ENCODE data around the gene NCF4. TPM values are rescaled to one million over a fixed set of nuclear protein-coding genes. Genes with fewer than 3 reads are reported as not detected.

NCF4 gene
- total and polyA plus RNA-seq, 2 of the 4 experiments (the other 2 are of a cell fraction), result not detected

- Histone ChIP-seq H4K20me1 (ENCODE audit: insufficient read depth, low read length) (no peaks in the 10 kb centered on the region), H3K9me1 (ENCODE audit: insufficient read depth, low read length) (no peaks in the 10 kb centered on the region), H3K4me3 (ENCODE audit: insufficient read depth, low read depth, low read length) (no peak overlapping the region), H2AK5ac (ENCODE audit: low read depth, low read length) (no peak overlapping the region), H3K4me2 (ENCODE audit: low read depth, low read length) (no peak overlapping the region), H2AFZ (replicated peaks; ENCODE audit: low read length, poor library complexity) (no peak overlapping the region), H3K4ac (ENCODE audit: low read depth, low read length) (no peak overlapping the region), H4K8ac (ENCODE audit: low read depth in 2 of 2, low read length in 2 of 2) (no peak overlapping the region), H3K18ac (ENCODE audit: low read depth, low read length) (no peak overlapping the region), H3K27me3 (ENCODE audit: control insufficient read depth, insufficient read depth, low read length) (peaks cover 85% of the 10 kb centered on the region), H3K36me3 (ENCODE audit: control insufficient read depth, insufficient read depth, low read length) (no peaks in the 10 kb centered on the region), H3K56ac (ENCODE audit: extremely low read depth, insufficient read depth, low read length) (no peak overlapping the region), H2BK20ac (ENCODE audit: low read depth, low read length) (no peak overlapping the region), H2BK120ac (ENCODE audit: low read depth, low read length) (no peak overlapping the region), H2BK5ac (ENCODE audit: low read depth, low read length, poor library complexity, severe bottlenecking) (no peak overlapping the region), H3K9ac (ENCODE audit: low read depth, low read length) (no peak overlapping the region), H3K79me1 (ENCODE audit: low read depth in 1 of 2, low read length in 2 of 2) (no peaks in the 10 kb centered on the region), H4K5ac (ENCODE audit: low read depth, low read length) (no peak overlapping the region), H2AK9ac (replicated peaks; ENCODE audit: low read depth, low read length, poor library complexity) (no peak overlapping the region), H3K14ac (replicated peaks; ENCODE audit: low read depth, low read length) (no peak overlapping the region), H2BK15ac (ENCODE audit: low read depth, low read length) (no peak overlapping the region), H4K91ac (ENCODE audit: insufficient read depth, low read depth, low read length) (no peak overlapping the region), H3K27ac (ENCODE audit: insufficient read depth, low read length) (no peak overlapping the region), H3K23ac (ENCODE audit: low read depth, low read length) (no peak overlapping the region), H3K9me3 (ENCODE audit: control insufficient read depth, insufficient read depth, low read length) (no peaks in the 10 kb centered on the region), H3K4me1 (ENCODE audit: control insufficient read depth, insufficient read depth, low read length) (no peaks in the 10 kb centered on the region)
- ATAC-seq (ENCODE audit: low read depth) (no peak), DNase-seq (no peak)
- intact Hi-C loops (cut with micrococcal nuclease), result no loop called here
- TF ChIP-seq USF2 (IDR thresholded peaks at IDR 0.05; ENCODE audit: low read depth, low read length) (no peak), RCOR1 (IDR thresholded peaks at IDR 0.05; ENCODE audit: insufficient replicate concordance, low read length) (no peak), CTCF (conservative IDR thresholded peaks at IDR 0.05; ENCODE audit: low read depth, low read length) (no peak), MAFK (IDR thresholded peaks at IDR 0.05; ENCODE audit: low read depth, low read length) (no peak), NFE2L2 (IDR thresholded peaks at IDR 0.05; ENCODE audit: low read depth, low read length) (no peak), CHD1 (IDR thresholded peaks at IDR 0.05; ENCODE audit: low read depth, low read length) (no peak), RFX5 (IDR thresholded peaks at IDR 0.05; ENCODE audit: low read depth, low read length) (no peak), MXI1 (IDR thresholded peaks at IDR 0.05; ENCODE audit: borderline replicate concordance, low read depth, low read length) (no peak), RAD21 (IDR thresholded peaks at IDR 0.05; ENCODE audit: low read length) (no peak)
- TF ChIP-seq, protein P1, sequence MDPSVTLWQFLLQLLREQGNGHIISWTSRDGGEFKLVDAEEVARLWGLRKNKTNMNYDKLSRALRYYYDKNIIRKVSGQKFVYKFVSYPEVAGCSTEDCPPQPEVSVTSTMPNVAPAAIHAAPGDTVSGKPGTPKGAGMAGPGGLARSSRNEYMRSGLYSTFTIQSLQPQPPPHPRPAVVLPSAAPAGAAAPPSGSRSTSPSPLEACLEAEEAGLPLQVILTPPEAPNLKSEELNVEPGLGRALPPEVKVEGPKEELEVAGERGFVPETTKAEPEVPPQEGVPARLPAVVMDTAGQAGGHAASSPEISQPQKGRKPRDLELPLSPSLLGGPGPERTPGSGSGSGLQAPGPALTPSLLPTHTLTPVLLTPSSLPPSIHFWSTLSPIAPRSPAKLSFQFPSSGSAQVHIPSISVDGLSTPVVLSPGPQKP (IDR thresholded peaks at IDR 0.05; ENCODE audit: borderline replicate concordance, low read depth, low read length), result no peak
- in situ Hi-C loops (cut with MboI; ENCODE audit: low sequenced_read_pairs), result no loop called here
- CTCF ChIA-PET, result no interaction called here
- 63% methylated on average over 4 of the region's 6 CpGs; no CpG with 5 or more reads in 1 of the 2 experiments for WGBS, 2 experiments (ENCODE audit: extremely low coverage in 2 of 2, insufficient read length in 1 of 2)
- dilution Hi-C loops (cut with HindIII; ENCODE audit: low sequenced_read_pairs, unreplicated experiment), result no loop called here
- BruUV-seq (replicated peaks), result no TSS peak
- POLR2A ChIA-PET (ENCODE audit: unreplicated experiment), result no interaction called here
Observed at GRCh38 chr22:36818010-36818642, 42.7 kb upstream of the NCF4 start.

Data from IMR-90 (cell line).